A673 (cell line): Measurements from ENCODE around the gene NGEF.

Source experiments
- EZH2 ChIP-seq: fragments of 200-600 bp; sonication (generic); IDR thresholded peaks from 2 replicates; pipeline ENCODE4 v1.6.1; 2017; ENCODE audit warnings: borderline replicate concordance, low read depth, mild to moderate bottlenecking, mixed read lengths, antibody characterized with exemption, low read length; ENCODE audit not compliant: poor library complexity, severe bottlenecking
- TF ChIP-seq, protein P1 (sequence below): fragments of 300-800, 200-600 bp; sonication (generic); conservative IDR thresholded peaks from 2 replicates; pipeline ENCODE4 v1.5.1; 2017; ENCODE audit warnings: low read depth, mild to moderate bottlenecking, antibody characterized with exemption, low read length, moderate library complexity, mixed read lengths

DNA sequence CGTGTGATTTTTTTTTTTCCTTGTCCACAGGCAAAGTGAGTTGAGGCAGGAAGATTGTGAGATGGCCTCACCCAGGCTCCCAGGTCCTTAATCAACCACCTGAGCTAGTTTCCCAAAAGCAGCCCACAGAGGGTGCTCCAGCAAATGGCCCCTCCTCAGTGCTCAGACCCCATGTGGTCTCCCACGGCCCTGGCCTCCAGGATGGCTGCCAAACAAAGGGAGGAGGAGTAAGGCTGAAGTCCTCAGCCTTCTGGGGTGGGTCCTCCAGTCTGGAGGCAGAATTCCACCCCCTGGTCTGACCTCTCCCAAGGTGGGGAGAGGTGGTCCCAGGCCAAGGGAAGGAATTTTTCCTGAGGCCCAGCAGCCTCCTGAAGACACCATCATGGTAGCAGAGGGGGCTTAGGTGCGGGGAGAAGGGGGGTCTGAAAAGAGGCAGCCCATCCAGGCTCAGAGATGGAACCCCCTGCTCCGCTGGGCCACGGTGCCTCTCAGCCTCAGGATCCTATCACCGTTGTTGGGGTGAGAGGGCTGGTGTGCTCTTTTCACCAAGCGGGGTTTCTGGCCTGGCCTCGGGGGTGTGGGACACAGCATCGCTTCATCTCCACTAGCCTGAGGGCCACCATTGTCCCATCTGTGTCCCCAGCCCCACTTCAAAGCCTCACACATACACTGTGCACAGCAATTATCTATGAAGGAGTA, 2.3 kb downstream of the NGEF start:
- TF ChIP-seq, protein P1, sequence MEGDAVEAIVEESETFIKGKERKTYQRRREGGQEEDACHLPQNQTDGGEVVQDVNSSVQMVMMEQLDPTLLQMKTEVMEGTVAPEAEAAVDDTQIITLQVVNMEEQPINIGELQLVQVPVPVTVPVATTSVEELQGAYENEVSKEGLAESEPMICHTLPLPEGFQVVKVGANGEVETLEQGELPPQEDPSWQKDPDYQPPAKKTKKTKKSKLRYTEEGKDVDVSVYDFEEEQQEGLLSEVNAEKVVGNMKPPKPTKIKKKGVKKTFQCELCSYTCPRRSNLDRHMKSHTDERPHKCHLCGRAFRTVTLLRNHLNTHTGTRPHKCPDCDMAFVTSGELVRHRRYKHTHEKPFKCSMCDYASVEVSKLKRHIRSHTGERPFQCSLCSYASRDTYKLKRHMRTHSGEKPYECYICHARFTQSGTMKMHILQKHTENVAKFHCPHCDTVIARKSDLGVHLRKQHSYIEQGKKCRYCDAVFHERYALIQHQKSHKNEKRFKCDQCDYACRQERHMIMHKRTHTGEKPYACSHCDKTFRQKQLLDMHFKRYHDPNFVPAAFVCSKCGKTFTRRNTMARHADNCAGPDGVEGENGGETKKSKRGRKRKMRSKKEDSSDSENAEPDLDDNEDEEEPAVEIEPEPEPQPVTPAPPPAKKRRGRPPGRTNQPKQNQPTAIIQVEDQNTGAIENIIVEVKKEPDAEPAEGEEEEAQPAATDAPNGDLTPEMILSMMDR: no peak
- no peak for TF ChIP-seq EZH2
